ENCODE measurements around the gene SEMA3E.

GRCh38 chr7:83643739-83644138 is 5.2 kb downstream of the SEMA3E start:
- TF ChIP-seq EZH2phosphoT487 (IDR thresholded peaks at IDR 0.05; ENCODE audit: insufficient read depth, low read depth) (no peak), EZH2 (IDR thresholded peaks at IDR 0.05; ENCODE audit: insufficient read depth, poor library complexity, severe bottlenecking) (no peak)
